Natural killer cell (primary cell): Measurements from ENCODE around the gene DNMBP. TPM values are rescaled to one million over a fixed set of nuclear protein-coding genes. Genes with fewer than 3 reads are reported as not detected.

Source experiments
- ATAC-seq, 3 donors: fragments of 150-1000 bp in 2 of 3; fragments of 200-7000 bp in 1 of 3; cut with Tn5 transposase; 1 replicate in 1 of 3; 2 replicates in 2 of 3; pipeline ENCODE4 v1.10.0; 2021; ENCODE audit warnings: mild to moderate bottlenecking in 2 of 3, moderate library complexity in 2 of 3
- DNase-seq, 2 donors: peaks; one replicate each; pipeline versions ENCODE4 v3.0.0 to v3.0.0-alpha.2; 2013 to 2021; ENCODE audit warnings: mixed read lengths in 1 of 2
- H3K27ac ChIP-seq: one replicate; pipeline ENCODE4 v1.5.1; 2013; ENCODE audit warnings: mild to moderate bottlenecking, low read length
- H3K27me3 ChIP-seq: one replicate; pipeline ENCODE4 v1.6.1; 2013; ENCODE audit warnings: low read length; ENCODE audit not compliant: control insufficient read depth, insufficient read depth
- H3K36me3 ChIP-seq: one replicate; pipeline ENCODE4 v1.6.1; 2013; ENCODE audit warnings: low read length; ENCODE audit not compliant: control insufficient read depth, insufficient read depth
- H3K4me1 ChIP-seq: one replicate; pipeline ENCODE4 v1.6.1; 2013; ENCODE audit warnings: low read length; ENCODE audit not compliant: control insufficient read depth, insufficient read depth
- H3K4me3 ChIP-seq: one replicate; pipeline ENCODE4 v1.5.1; 2013; ENCODE audit warnings: low read length
- H3K9me3 ChIP-seq: one replicate; pipeline ENCODE4 v1.6.1; 2013; ENCODE audit warnings: low read length; ENCODE audit not compliant: control insufficient read depth, insufficient read depth
- H3K27ac Mint-ChIP-seq, 2 donors: one replicate each; pipeline ENCODE4 v1.8.0; 2022; ENCODE audit warnings: mild to moderate bottlenecking in 2 of 2, mixed read lengths in 2 of 2, moderate library complexity in 1 of 2
- H3K27me3 Mint-ChIP-seq, 2 donors: one replicate each; pipeline ENCODE4 v1.8.0; 2022; ENCODE audit warnings: low read depth in 2 of 2, mixed read lengths in 2 of 2
- H3K36me3 Mint-ChIP-seq: one replicate; pipeline ENCODE4 v1.8.0; 2022; ENCODE audit warnings: mixed read lengths
- H3K4me1 Mint-ChIP-seq, 2 donors: one replicate each; pipeline ENCODE4 v1.8.0; 2022; ENCODE audit warnings: mixed read lengths in 2 of 2
- H3K4me3 Mint-ChIP-seq: one replicate; pipeline ENCODE4 v1.8.0; 2022; ENCODE audit warnings: mild to moderate bottlenecking, moderate library complexity, mixed read lengths
- H3K9me3 Mint-ChIP-seq, 2 donors: one replicate each; pipeline ENCODE4 v1.8.0; 2022; ENCODE audit warnings: mixed read lengths in 2 of 2
- WGBS: methylation state at CpG from one replicate; pipeline ENCODE4 v1.1.7; 2013; ENCODE audit warnings: missing lambda C conversion rate; ENCODE audit not compliant: insufficient coverage; 5-methylcytosine and 5-hydroxymethylcytosine counted together
- intact Hi-C: fragments of 100-400 bp; cut with micrococcal nuclease; formaldehyde crosslinking; loops from one replicate; pipeline ENCODE4 v1.14.2; 2022
- total RNA-seq, 4 donors: library from RNA; stranded (reverse); fragments of 120-200 nt in 1 of 4; gene quantifications; one replicate each; pipeline versions ENCODE4 v1.2.3 to v1.2.4, GENCODE V29; 2013 to 2022
- TF ChIP-seq, protein P1 (sequence below): fragments of 200-600 bp; IDR thresholded peaks from one replicate; pipeline ENCODE4 v1.8.0; 2022; ENCODE audit warnings: antibody characterized with exemption

Gene DNMBP
- total RNA-seq, 3 donors from 2014 or later (not counting 1 experiment from before 2014, with no cell fraction given): 13.8 to 15.4 (median 14.4) TPM

GRCh38 chr10:100024748-100025147 lies 15.0 kb upstream of the DNMBP start:
- H3K27me3 ChIP-seq: no peaks in the 10 kb centered on the region
- TF ChIP-seq, protein P1, sequence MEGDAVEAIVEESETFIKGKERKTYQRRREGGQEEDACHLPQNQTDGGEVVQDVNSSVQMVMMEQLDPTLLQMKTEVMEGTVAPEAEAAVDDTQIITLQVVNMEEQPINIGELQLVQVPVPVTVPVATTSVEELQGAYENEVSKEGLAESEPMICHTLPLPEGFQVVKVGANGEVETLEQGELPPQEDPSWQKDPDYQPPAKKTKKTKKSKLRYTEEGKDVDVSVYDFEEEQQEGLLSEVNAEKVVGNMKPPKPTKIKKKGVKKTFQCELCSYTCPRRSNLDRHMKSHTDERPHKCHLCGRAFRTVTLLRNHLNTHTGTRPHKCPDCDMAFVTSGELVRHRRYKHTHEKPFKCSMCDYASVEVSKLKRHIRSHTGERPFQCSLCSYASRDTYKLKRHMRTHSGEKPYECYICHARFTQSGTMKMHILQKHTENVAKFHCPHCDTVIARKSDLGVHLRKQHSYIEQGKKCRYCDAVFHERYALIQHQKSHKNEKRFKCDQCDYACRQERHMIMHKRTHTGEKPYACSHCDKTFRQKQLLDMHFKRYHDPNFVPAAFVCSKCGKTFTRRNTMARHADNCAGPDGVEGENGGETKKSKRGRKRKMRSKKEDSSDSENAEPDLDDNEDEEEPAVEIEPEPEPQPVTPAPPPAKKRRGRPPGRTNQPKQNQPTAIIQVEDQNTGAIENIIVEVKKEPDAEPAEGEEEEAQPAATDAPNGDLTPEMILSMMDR: no peak
- H3K9me3 Mint-ChIP-seq: no peaks in the 10 kb centered on the region
- H3K27me3 Mint-ChIP-seq: peaks cover 0 to 3% of the 10 kb centered on the region in 2 donors
- no peak overlapping the region for H3K27ac Mint-ChIP-seq
- ATAC-seq (no peak), DNase-seq (no peak)
- peaks cover 6 to 9% of the 10 kb centered on the region in 2 donors for H3K4me1 Mint-ChIP-seq
- H3K9me3 ChIP-seq: peaks cover 5% of the 10 kb centered on the region
- H3K36me3 Mint-ChIP-seq: no peaks in the 10 kb centered on the region
- H3K36me3 ChIP-seq: no peaks in the 10 kb centered on the region
- intact Hi-C loops: no loop called here
- no peak overlapping the region for H3K4me3 ChIP-seq
- no peak overlapping the region for H3K4me3 Mint-ChIP-seq
- H3K4me1 ChIP-seq: peaks cover 3% of the 10 kb centered on the region
- WGBS: 90% methylated on average over 11 of the region's 11 CpGs
- H3K27ac ChIP-seq: no peak overlapping the region

- intact Hi-C loops: no loop called here
- no peak overlapping the region for H3K27ac ChIP-seq
- DNase-seq (no peak), ATAC-seq (no peak)
- no peaks in the 10 kb centered on the region for H3K27me3 ChIP-seq
- H3K4me1 Mint-ChIP-seq: peaks cover 6 to 9% of the 10 kb centered on the region in 2 donors
- no peak overlapping the region for H3K4me3 Mint-ChIP-seq
- H3K4me1 ChIP-seq: peaks cover 3% of the 10 kb centered on the region
- H3K4me3 ChIP-seq: no peak overlapping the region
- TF ChIP-seq, protein P1: no peak
- H3K9me3 ChIP-seq: no peaks in the 10 kb centered on the region
- no peaks in the 10 kb centered on the region for H3K36me3 Mint-ChIP-seq
- H3K27ac Mint-ChIP-seq: no peak overlapping the region
- 94% methylated on average over 1 of the region's 2 CpGs for WGBS
- H3K27me3 Mint-ChIP-seq: peaks cover 0 to 11% of the 10 kb centered on the region in 2 donors
- no peaks in the 10 kb centered on the region for H3K9me3 Mint-ChIP-seq
- H3K36me3 ChIP-seq: no peaks in the 10 kb centered on the region
Observed at GRCh38 chr10:100022403-100022802, 12.7 kb upstream of the DNMBP start.

- Histone ChIP-seq H3K36me3 (no peaks in the 10 kb centered on the region), H3K4me3 (no peak overlapping the region), H3K27me3 (no peaks in the 10 kb centered on the region), H3K27ac (no peak overlapping the region), H3K9me3 (no peaks in the 10 kb centered on the region), H3K4me1 (peaks cover 3% of the 10 kb centered on the region)
- Mint-ChIP-seq H3K4me3 (no peak overlapping the region), H3K36me3 (no peaks in the 10 kb centered on the region), H3K27me3 (peaks cover 0 to 11% of the 10 kb centered on the region in 2 donors), H3K27ac (no peak overlapping the region), H3K9me3 (no peaks in the 10 kb centered on the region), H3K4me1 (peaks cover 6 to 9% of the 10 kb centered on the region in 2 donors)
- DNase-seq (no peak), ATAC-seq (no peak)
- 100% methylated on average over 1 of the region's 1 CpG for WGBS
- TF ChIP-seq, protein P1: no peak
- intact Hi-C loops: no loop called here
Observed at GRCh38 chr10:100021322-100021721, 11.6 kb upstream of the DNMBP start.

GRCh38 chr10:100020886-100021253 lies 11.1 kb upstream of the DNMBP start:
- TF ChIP-seq, protein P1: no peak
- peaks cover 6 to 9% of the 10 kb centered on the region in 2 donors for H3K4me1 Mint-ChIP-seq
- H3K27me3 Mint-ChIP-seq: peaks cover 0 to 11% of the 10 kb centered on the region in 2 donors
- Histone ChIP-seq H3K9me3 (no peaks in the 10 kb centered on the region), H3K27ac (no peak overlapping the region), H3K4me3 (no peak overlapping the region), H3K27me3 (no peaks in the 10 kb centered on the region), H3K4me1 (peaks cover 3% of the 10 kb centered on the region), H3K36me3 (no peaks in the 10 kb centered on the region)
- no peak for DNase-seq
- no peak for ATAC-seq
- H3K36me3 Mint-ChIP-seq: no peaks in the 10 kb centered on the region
- peak overlapping the region in 1 of 2 donors; percentile 3 for H3K27ac Mint-ChIP-seq
- H3K9me3 Mint-ChIP-seq: no peaks in the 10 kb centered on the region
- WGBS: 82% methylated on average over 10 of the region's 11 CpGs
- no peak overlapping the region for H3K4me3 Mint-ChIP-seq
- intact Hi-C loops: no loop called here
